CMK (cell line): ENCODE measurements around the gene COX6B2.
"Not testable (repeated sequence)": the region's sequence is repeated elsewhere in the genome, so short reads cannot be mapped to it uniquely, and the experiment has no call there.

Source experiments
- DNase-seq: peaks from one replicate; pipeline ENCODE4 v3.0.0-alpha.2; 2010; ENCODE audit warnings: low read depth

Gene COX6B2

GRCh38 chr19:55354698-55355212 is at the start of gene COX6B2:
Gene COX6B2, minus strand, starts transcription at chr19:55354719. Its CDS starts 198 bp downstream, at chr19:55354521.
- no peak for DNase-seq

- DNase-seq: no peak
Observed at GRCh38 chr19:55402509-55402908, 48.0 kb upstream of the COX6B2 start.

- not testable (repeated sequence) for DNase-seq
Observed at GRCh38 chr19:55401390-55401789, 46.9 kb upstream of the COX6B2 start.

GRCh38 chr19:55400281-55401087 is 46.0 kb upstream of the COX6B2 start:
- no peak for DNase-seq

- DNase-seq: no peak
Observed at GRCh38 chr19:55398200-55398925, 43.8 kb upstream of the COX6B2 start.

- DNase-seq: no peak
Observed at GRCh38 chr19:55392820-55393761, 38.6 kb upstream of the COX6B2 start.

GRCh38 chr19:55391702-55392615 is 37.4 kb upstream of the COX6B2 start:
- no peak for DNase-seq

GRCh38 chr19:55391191-55391670 is 36.7 kb upstream of the COX6B2 start:
- no peak for DNase-seq

- DNase-seq: no peak
Observed at GRCh38 chr19:55390461-55390880, 36.0 kb upstream of the COX6B2 start.

GRCh38 chr19:55389386-55390317 is 35.1 kb upstream of the COX6B2 start:
- no peak for DNase-seq

- no peak for DNase-seq
Observed at GRCh38 chr19:55387736-55388497, 33.4 kb upstream of the COX6B2 start.

GRCh38 chr19:55386493-55386971 is 32.0 kb upstream of the COX6B2 start:
- DNase-seq: no peak

GRCh38 chr19:55385724-55386492 is 31.4 kb upstream of the COX6B2 start, which contains the start of gene RPL28:
Gene RPL28, plus strand, starts transcription at chr19:55385932. Its CDS starts 426 bp downstream, at chr19:55386358.
- DNase-seq: peak; percentile 95

- DNase-seq: peak; percentile 92
Observed at GRCh38 chr19:55384920-55385723, 30.6 kb upstream of the COX6B2 start.

- DNase-seq: no peak
Observed at GRCh38 chr19:55384131-55384919, 29.8 kb upstream of the COX6B2 start, which contains the start of gene TMEM238. Gene TMEM238, minus strand, starts transcription at chr19:55384292. Its CDS starts 33 bp downstream, at chr19:55384259.
